Lower leg skin (tissue), 3 donors: ENCODE data around the gene CHM.

Source experiments
- CTCF ChIP-seq, 3 donors: fragments of 450-650 bp; IDR thresholded peaks; one replicate each; pipeline ENCODE4 v1.5.1; 2016; ENCODE audit warnings: antibody characterized with exemption in 3 of 3, mild to moderate bottlenecking in 3 of 3, moderate library complexity in 2 of 3
- POLR2A ChIP-seq, 2 donors: fragments of 450-650 bp; IDR thresholded peaks; one replicate each; pipeline ENCODE4 v1.6.1; 2016 to 2017; ENCODE audit warnings: antibody characterized with exemption in 2 of 2, mild to moderate bottlenecking in 1 of 2, moderate library complexity in 1 of 2

- no peak for TF ChIP-seq POLR2A (IDR thresholded peaks at IDR 0.05)
- TF ChIP-seq CTCF (IDR thresholded peaks at IDR 0.05) = no peak
Measured at GRCh38 chrX:86061407-86061806, 14.0 kb upstream of the CHM start.
